ENCODE results near the gene INPP5F.

The INPP5F gene

GRCh38 chr10:119728172-119728800, 2.4 kb downstream of the INPP5F start:
- peaks cover 6 to 46% (median 33%) of the 10 kb centered on the region in 4 experiments for H3K4me1 ChIP-seq (ENCODE audit: control extremely low read depth in 1 of 4, control insufficient read depth in 4 of 4, insufficient read depth in 4 of 4, low read length in 3 of 4)
- peak overlapping the region in 1 of 7 experiments; percentile 85 for H3K4me3 ChIP-seq (ENCODE audit: control insufficient read depth in 1 of 7, extremely low read depth in 1 of 7, insufficient read depth in 4 of 7, low read depth in 2 of 7, low read length in 6 of 7)
- no peaks in the 10 kb centered on the region for H3K27me3 ChIP-seq (replicated peaks in 2 of 5; ENCODE audit: control insufficient read depth in 4 of 5, insufficient read depth in 5 of 5, low read length in 4 of 5)
- WGBS (ENCODE audit: insufficient coverage) = 30% methylated on average over 1 of the region's 3 CpGs
- POLR2A ChIA-PET = no interaction called here
- no peak for DNase-seq
- CTCF ChIA-PET = interaction anchor here (1.0 to 5.8 kb wide), 5 partner anchors 14 to 47 kb away, joined by 3 to 26 read pairs (median 4); no protein-coding TSS in a partner anchor
- H3K9me3 ChIP-seq (ENCODE audit: control extremely low read depth in 1 of 5, control insufficient read depth in 4 of 5, insufficient read depth in 2 of 5, low read depth in 1 of 5, low read length in 4 of 5) = no peaks in the 10 kb centered on the region
- peaks cover 0 to 3% (median 0%) of the 10 kb centered on the region in 4 experiments for H3K36me3 ChIP-seq (ENCODE audit: control insufficient read depth in 4 of 4, insufficient read depth in 4 of 4, low read length in 3 of 4)
- no peak overlapping the region for H3K27ac ChIP-seq (ENCODE audit: insufficient read depth in 1 of 2, low read depth in 1 of 2, low read length in 2 of 2, poor library complexity in 1 of 2, severe bottlenecking in 2 of 2)

GRCh38 chr10:119734396-119735332, 8.8 kb downstream of the INPP5F start:
- Histone ChIP-seq H3K27ac (ENCODE audit: insufficient read depth in 1 of 2, low read depth in 1 of 2, low read length in 2 of 2, poor library complexity in 1 of 2, severe bottlenecking in 2 of 2) (no peak overlapping the region), H3K9me3 (ENCODE audit: control extremely low read depth in 1 of 5, control insufficient read depth in 4 of 5, insufficient read depth in 2 of 5, low read depth in 1 of 5, low read length in 4 of 5) (no peaks in the 10 kb centered on the region), H3K4me1 (ENCODE audit: control extremely low read depth in 1 of 4, control insufficient read depth in 4 of 4, insufficient read depth in 4 of 4, low read length in 3 of 4) (peaks cover 0 to 20% (median 8%) of the 10 kb centered on the region in 4 experiments), H3K27me3 (replicated peaks in 2 of 5; ENCODE audit: control insufficient read depth in 4 of 5, insufficient read depth in 5 of 5, low read length in 4 of 5) (no peaks in the 10 kb centered on the region), H3K4me3 (ENCODE audit: control insufficient read depth in 1 of 7, extremely low read depth in 1 of 7, insufficient read depth in 4 of 7, low read depth in 2 of 7, low read length in 6 of 7) (no peak overlapping the region), H3K36me3 (ENCODE audit: control insufficient read depth in 4 of 4, insufficient read depth in 4 of 4, low read length in 3 of 4) (no peaks in the 10 kb centered on the region)
- CTCF ChIA-PET = interaction anchor here (0.6 to 4.9 kb wide), 5 partner anchors 9 to 125 kb away, joined by 3 to 18 read pairs (median 3); partner anchors contain the start of gene INPP5F
- POLR2A ChIA-PET = no interaction called here
- no peak for DNase-seq
- WGBS (ENCODE audit: insufficient coverage) = no CpG with 5 or more reads among the region's 1 CpG

- Histone ChIP-seq H3K27ac (ENCODE audit: insufficient read depth in 1 of 2, low read depth in 1 of 2, low read length in 2 of 2, poor library complexity in 1 of 2, severe bottlenecking in 2 of 2) (no peak overlapping the region), H3K36me3 (ENCODE audit: control insufficient read depth in 4 of 4, insufficient read depth in 4 of 4, low read length in 3 of 4) (no peaks in the 10 kb centered on the region), H3K4me1 (ENCODE audit: control extremely low read depth in 1 of 4, control insufficient read depth in 4 of 4, insufficient read depth in 4 of 4, low read length in 3 of 4) (peaks cover 0 to 19% (median 8%) of the 10 kb centered on the region in 4 experiments), H3K4me3 (ENCODE audit: control insufficient read depth in 1 of 7, extremely low read depth in 1 of 7, insufficient read depth in 4 of 7, low read depth in 2 of 7, low read length in 6 of 7) (no peak overlapping the region), H3K9me3 (ENCODE audit: control extremely low read depth in 1 of 5, control insufficient read depth in 4 of 5, insufficient read depth in 2 of 5, low read depth in 1 of 5, low read length in 4 of 5) (no peaks in the 10 kb centered on the region), H3K27me3 (replicated peaks in 2 of 5; ENCODE audit: control insufficient read depth in 4 of 5, insufficient read depth in 5 of 5, low read length in 4 of 5) (no peaks in the 10 kb centered on the region)
- 100% methylated on average over 1 of the region's 3 CpGs for WGBS (ENCODE audit: insufficient coverage)
- POLR2A ChIA-PET = no interaction called here
- CTCF ChIA-PET = interaction anchor here (0.8 to 4.9 kb wide), 6 partner anchors 10 to 124 kb away, joined by 3 to 18 read pairs (median 4); partner anchors contain the start of gene INPP5F
- DNase-seq = no peak
Measured at GRCh38 chr10:119735451-119735850, 9.6 kb downstream of the INPP5F start.

GRCh38 chr10:119736220-119736619, 10.4 kb downstream of the INPP5F start:
- 100% methylated on average over 1 of the region's 1 CpG for WGBS (ENCODE audit: insufficient coverage)
- Histone ChIP-seq H3K9me3 (ENCODE audit: control extremely low read depth in 1 of 5, control insufficient read depth in 4 of 5, insufficient read depth in 2 of 5, low read depth in 1 of 5, low read length in 4 of 5) (no peaks in the 10 kb centered on the region), H3K36me3 (ENCODE audit: control insufficient read depth in 4 of 4, insufficient read depth in 4 of 4, low read length in 3 of 4) (no peaks in the 10 kb centered on the region), H3K27ac (ENCODE audit: insufficient read depth in 1 of 2, low read depth in 1 of 2, low read length in 2 of 2, poor library complexity in 1 of 2, severe bottlenecking in 2 of 2) (no peak overlapping the region), H3K4me1 (ENCODE audit: control extremely low read depth in 1 of 4, control insufficient read depth in 4 of 4, insufficient read depth in 4 of 4, low read length in 3 of 4) (peaks cover 0 to 22% (median 8%) of the 10 kb centered on the region in 4 experiments), H3K27me3 (replicated peaks in 2 of 5; ENCODE audit: control insufficient read depth in 4 of 5, insufficient read depth in 5 of 5, low read length in 4 of 5) (no peaks in the 10 kb centered on the region), H3K4me3 (ENCODE audit: control insufficient read depth in 1 of 7, extremely low read depth in 1 of 7, insufficient read depth in 4 of 7, low read depth in 2 of 7, low read length in 6 of 7) (no peak overlapping the region)
- ChIA-PET POLR2A (interaction anchor here (1.0 kb wide), 1 partner anchor 10 kb away, joined by 3 read pairs; the partner anchor contains the start of gene INPP5F), CTCF (interaction anchor here (1.0 to 4.9 kb wide), 6 partner anchors 10 to 123 kb away, joined by 3 to 18 read pairs (median 4); partner anchors contain the start of gene INPP5F)
- no peak for DNase-seq

- peak in 2 of 3 donors; percentile 24 to 45 for DNase-seq
- 100% methylated on average over 1 of the region's 2 CpGs for WGBS (ENCODE audit: insufficient coverage)
- H3K4me3 ChIP-seq (ENCODE audit: control insufficient read depth in 1 of 7, extremely low read depth in 1 of 7, insufficient read depth in 4 of 7, low read depth in 2 of 7, low read length in 6 of 7) = no peak overlapping the region
- ChIA-PET POLR2A (interaction anchor here (0.7 to 1.0 kb wide), 3 partner anchors 11 to 117 kb away, joined by 3 read pairs; partner anchors contain the start of gene INPP5F), CTCF (interaction anchor here (0.9 to 4.9 kb wide), 7 partner anchors 10 to 122 kb away, joined by 3 to 18 read pairs (median 3); partner anchors contain the start of gene INPP5F)
- H3K27me3 ChIP-seq (replicated peaks in 2 of 5; ENCODE audit: control insufficient read depth in 4 of 5, insufficient read depth in 5 of 5, low read length in 4 of 5) = no peaks in the 10 kb centered on the region
- H3K36me3 ChIP-seq (ENCODE audit: control insufficient read depth in 4 of 4, insufficient read depth in 4 of 4, low read length in 3 of 4) = no peaks in the 10 kb centered on the region
- H3K9me3 ChIP-seq (ENCODE audit: control extremely low read depth in 1 of 5, control insufficient read depth in 4 of 5, insufficient read depth in 2 of 5, low read depth in 1 of 5, low read length in 4 of 5) = no peaks in the 10 kb centered on the region
- peaks cover 0 to 23% (median 8%) of the 10 kb centered on the region in 4 experiments for H3K4me1 ChIP-seq (ENCODE audit: control extremely low read depth in 1 of 4, control insufficient read depth in 4 of 4, insufficient read depth in 4 of 4, low read length in 3 of 4)
- H3K27ac ChIP-seq (ENCODE audit: insufficient read depth in 1 of 2, low read depth in 1 of 2, low read length in 2 of 2, poor library complexity in 1 of 2, severe bottlenecking in 2 of 2) = no peak overlapping the region
Measured at GRCh38 chr10:119737039-119737663, 11.3 kb downstream of the INPP5F start.

- Histone ChIP-seq H3K9me3 (ENCODE audit: control extremely low read depth in 1 of 5, control insufficient read depth in 4 of 5, insufficient read depth in 2 of 5, low read depth in 1 of 5, low read length in 4 of 5) (no peaks in the 10 kb centered on the region), H3K4me3 (ENCODE audit: control insufficient read depth in 1 of 7, extremely low read depth in 1 of 7, insufficient read depth in 4 of 7, low read depth in 2 of 7, low read length in 6 of 7) (peak overlapping the region in 1 of 7 experiments; percentile 33), H3K4me1 (ENCODE audit: control extremely low read depth in 1 of 4, control insufficient read depth in 4 of 4, insufficient read depth in 4 of 4, low read length in 3 of 4) (peaks cover 0 to 23% (median 8%) of the 10 kb centered on the region in 4 experiments), H3K27ac (ENCODE audit: insufficient read depth in 1 of 2, low read depth in 1 of 2, low read length in 2 of 2, poor library complexity in 1 of 2, severe bottlenecking in 2 of 2) (no peak overlapping the region), H3K36me3 (ENCODE audit: control insufficient read depth in 4 of 4, insufficient read depth in 4 of 4, low read length in 3 of 4) (no peaks in the 10 kb centered on the region), H3K27me3 (replicated peaks in 2 of 5; ENCODE audit: control insufficient read depth in 4 of 5, insufficient read depth in 5 of 5, low read length in 4 of 5) (no peaks in the 10 kb centered on the region)
- DNase-seq = peak; percentile 34 to 75 (median 64)
- WGBS (ENCODE audit: insufficient coverage) = no CpG with 5 or more reads among the region's 1 CpG
- CTCF ChIA-PET = interaction anchor here (0.9 to 4.9 kb wide), 7 partner anchors 10 to 122 kb away, joined by 3 to 18 read pairs (median 3); partner anchors contain the start of gene INPP5F
- POLR2A ChIA-PET = interaction anchor here (0.7 to 1.0 kb wide), 2 partner anchors 32 to 116 kb away, joined by 3 read pairs; no protein-coding TSS in a partner anchor
Measured at GRCh38 chr10:119737823-119738222, 12.0 kb downstream of the INPP5F start.

All from common myeloid progenitor, CD34-positive (primary cell).